Endothelial cell of umbilical vein (primary cell): ENCODE measurements around the gene ZNF407. TPM values are rescaled to one million over a fixed set of nuclear protein-coding genes. Genes with fewer than 3 reads are reported as not detected.

Experiments used
- BruUV-seq: library from RNA; stranded (reverse); fragments of 400-500 nt; replicated peaks from 2 replicates; lab custom pipeline; 2021; lab: Mats Ljungman, UMichigan
- CTCF ChIA-PET: fragments of 300-600, 350-600 bp; sonication (Branson Sonifier 250); formaldehyde crosslinking; loops from one replicate; lab custom pipeline; 2021; ENCODE audit warnings: antibody characterized with exemption, inconsistent platforms; lab: Charles Lee
- POLR2A ChIA-PET: fragments of 300-600, 350-600 bp; sonication (Branson Sonifier 250); formaldehyde crosslinking; loops from one replicate; lab custom pipeline; 2021; ENCODE audit warnings: antibody characterized with exemption, inconsistent platforms; lab: Charles Lee
- DNase-seq: peaks from one replicate; pipeline ENCODE4 v3.0.0-alpha.2; 2011; ENCODE audit warnings: low read depth, low spot score
- FAIRE-seq: peaks from 2 replicates; lab custom pipeline; 2011; peaks lifted over from hg19 to GRCh38; lab: Jason Lieb, UNC
- H2AFZ ChIP-seq: 2 replicates; pipeline ENCODE4 v1.6.0; 2012; ENCODE audit warnings: low read depth, low read length, control low read depth, inconsistent platforms
- H3K27ac ChIP-seq: 2 replicates; pipeline ENCODE4 v1.5.1; 2011; ENCODE audit warnings: low read depth, mild to moderate bottlenecking, control low read depth, low read length, moderate library complexity; ENCODE audit not compliant: insufficient read depth
- H3K27me3 ChIP-seq, 2 experiments: 2 replicates each; pipeline versions ENCODE4 v1.6.0 to v1.6.1; 2011; ENCODE audit warnings: low read length in 2 of 2, mixed read lengths in 1 of 2; ENCODE audit not compliant: control insufficient read depth in 2 of 2, insufficient read depth in 2 of 2
- H3K36me3 ChIP-seq, 2 experiments: 2 replicates in 1 of 2; 3 replicates in 1 of 2; pipeline ENCODE4 v1.5.1; 2011; ENCODE audit warnings: low read length in 2 of 2, mild to moderate bottlenecking in 1 of 2, moderate library complexity in 1 of 2; ENCODE audit not compliant: control insufficient read depth in 2 of 2, insufficient read depth in 2 of 2; ENCODE audit errors: extremely low read depth in 1 of 2
- H3K4me1 ChIP-seq: 3 replicates; pipeline ENCODE4 v1.5.1; 2011; ENCODE audit warnings: mild to moderate bottlenecking, low read length; ENCODE audit not compliant: control insufficient read depth, insufficient read depth; ENCODE audit errors: extremely low read depth
- H3K4me2 ChIP-seq: 2 replicates; pipeline ENCODE4 v1.6.1; 2011; ENCODE audit warnings: low read length, control low read depth, mixed read lengths; ENCODE audit not compliant: insufficient read depth
- H3K4me3 ChIP-seq, 3 experiments: fragments of 200-600 bp in 1 of 3; sonication (generic), shearing (Covaris generic) in 1 of 3; replicated peaks in 1 of 3; 2 replicates each; pipeline ENCODE4 v1.5.1; 2011 to 2016; ENCODE audit warnings: control low read depth in 3 of 3, low read length in 3 of 3, mild to moderate bottlenecking in 2 of 3, inconsistent platforms in 1 of 3, low read depth in 1 of 3, moderate library complexity in 1 of 3; ENCODE audit not compliant: insufficient read depth in 1 of 3
- H3K79me2 ChIP-seq: 2 replicates; pipeline ENCODE4 v1.6.0; 2012; ENCODE audit warnings: low read length, inconsistent platforms; ENCODE audit not compliant: control insufficient read depth, insufficient read depth
- H3K9ac ChIP-seq: replicated peaks from 2 replicates; pipeline ENCODE3; 2011; ENCODE audit warnings: low read length, control low read depth; ENCODE audit not compliant: insufficient read depth; ENCODE audit errors: extremely low read depth
- H3K9me1 ChIP-seq: replicated peaks from 3 replicates; pipeline ENCODE4 v1.6.0; 2011; ENCODE audit warnings: mild to moderate bottlenecking, low read length; ENCODE audit not compliant: control insufficient read depth, insufficient read depth; ENCODE audit errors: extremely low read depth
- H3K9me3 ChIP-seq: replicated peaks from 2 replicates; pipeline ENCODE4 v1.5.1; 2012; ENCODE audit warnings: low read length, inconsistent platforms; ENCODE audit not compliant: control insufficient read depth, insufficient read depth
- H4K20me1 ChIP-seq: replicated peaks from 2 replicates; pipeline ENCODE3; 2011; ENCODE audit warnings: mild to moderate bottlenecking, low read length; ENCODE audit not compliant: control insufficient read depth, insufficient read depth; ENCODE audit errors: extremely low read depth
- EZH2 ChIP-seq: IDR thresholded peaks from 2 replicates; pipeline ENCODE4 v1.6.1; 2012; ENCODE audit warnings: borderline replicate concordance, low read depth, mild to moderate bottlenecking, moderate library complexity, low read length, inconsistent platforms; ENCODE audit not compliant: severe bottlenecking
- FOS ChIP-seq: IDR thresholded peaks from 2 replicates; pipeline ENCODE4 v1.6.1; 2011; ENCODE audit warnings: mild to moderate bottlenecking, low read length, moderate library complexity, borderline replicate concordance; ENCODE audit not compliant: insufficient read depth
- dilution Hi-C: fragments of 300-500 bp; cut with MboI; formaldehyde crosslinking; loops from one replicate; pipeline ENCODE4 v1.15.0; 2019; ENCODE audit warnings: low sequenced_read_pairs; ENCODE audit not compliant: extremely low pct_ligation_motif_present
- intact Hi-C: fragments of 100-400 bp; cut with micrococcal nuclease; formaldehyde crosslinking; loops from one replicate; pipeline ENCODE4 v1.10.0; 2022
- polyA plus RNA-seq, 4 experiments: library from polyadenylated mRNA; depleted of rRNA in 3 of 4; stranded (reverse) in 3 of 4; unstranded in 1 of 4; fragments of >200 nt; gene quantifications; 2 replicates each; pipeline versions ENCODE4 v1.2.1 to v1.2.3, GENCODE V29; 2011 to 2012; ENCODE audit warnings: missing spikeins in 1 of 4
- total RNA-seq: library from RNA; stranded (reverse); gene quantifications from 2 replicates; pipeline ENCODE4 v1.2.3, GENCODE V29; 2021

The ZNF407 gene
- total and polyA plus RNA-seq, 2 donors (not counting 3 experiments of a cell fraction or from before 2014, with no cell fraction given): 3.8 to 20.1 TPM

DNA sequence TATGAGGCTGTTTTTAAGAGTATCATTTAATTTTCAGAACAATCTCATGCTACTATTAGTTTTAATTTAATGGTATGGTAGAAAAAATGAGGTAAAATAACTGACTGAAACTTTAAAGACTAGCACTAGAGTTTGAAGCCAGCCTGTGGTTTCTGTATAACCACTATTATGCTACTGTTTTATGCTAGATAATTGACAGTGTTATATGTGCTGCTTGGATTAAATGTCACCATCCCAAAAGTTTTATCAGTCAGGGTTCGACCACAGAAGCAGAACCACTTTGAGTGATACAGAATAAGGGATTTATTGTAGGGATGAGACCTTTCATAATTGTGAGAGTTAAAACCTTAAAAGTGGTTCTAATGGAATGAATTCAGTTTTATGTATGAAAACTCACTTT, 339.6 kb downstream of the ZNF407 start:
- Histone ChIP-seq H3K27ac (no peak overlapping the region), H3K36me3 (no peaks in the 10 kb centered on the region), H3K9me1 (no peaks in the 10 kb centered on the region), H3K79me2 (no peaks in the 10 kb centered on the region), H3K27me3 (no peaks in the 10 kb centered on the region), H3K9ac (no peak overlapping the region), H4K20me1 (no peaks in the 10 kb centered on the region), H3K4me3 (no peak overlapping the region), H3K4me2 (no peak overlapping the region), H3K4me1 (no peaks in the 10 kb centered on the region), H3K9me3 (no peaks in the 10 kb centered on the region), H2AFZ (no peak overlapping the region)
- POLR2A ChIA-PET: no interaction called here
- intact Hi-C loops: no loop called here
- dilution Hi-C loops: no loop called here
- TF ChIP-seq EZH2: no peak
- no TSS peak for BruUV-seq
- CTCF ChIA-PET: no interaction called here
- FAIRE-seq (no peak), DNase-seq (no peak)

- Histone ChIP-seq H3K36me3 (no peaks in the 10 kb centered on the region), H3K4me3 (no peak overlapping the region), H3K9me3 (no peaks in the 10 kb centered on the region), H3K79me2 (no peaks in the 10 kb centered on the region), H4K20me1 (no peaks in the 10 kb centered on the region), H3K27ac (no peak overlapping the region), H3K9ac (no peak overlapping the region), H3K4me1 (no peaks in the 10 kb centered on the region), H3K4me2 (no peak overlapping the region), H2AFZ (no peak overlapping the region), H3K9me1 (no peaks in the 10 kb centered on the region), H3K27me3 (no peaks in the 10 kb centered on the region)
- dilution Hi-C loops (no loop called here), intact Hi-C loops (no loop called here)
- BruUV-seq: no TSS peak
- DNase-seq (no peak), FAIRE-seq (no peak)
- TF ChIP-seq FOS: no peak
- POLR2A ChIA-PET: no interaction called here
- CTCF ChIA-PET: interaction anchor here (1.6 kb wide), 1 partner anchor 17 kb away, joined by 4 read pairs; no protein-coding TSS in a partner anchor
Measured at GRCh38 chr18:74940856-74941255, 343.2 kb downstream of the ZNF407 start.
